Prostate gland (tissue), 2 donors: ENCODE results near the gene PRRC2C.

ENCODE experiments used
- CTCF ChIP-seq, 4 experiments: fragments of 200-600 bp in 2 of 4; fragments of 450-650 bp in 2 of 4; sonication (generic) in 2 of 4; IDR thresholded peaks; 1 replicate in 3 of 4; 2 replicates in 1 of 4; pipeline ENCODE4 v1.5.1; 2016 to 2019; ENCODE audit warnings: antibody characterized with exemption in 4 of 4, mild to moderate bottlenecking in 2 of 4, moderate library complexity in 2 of 4
- POLR2A ChIP-seq: fragments of 450-650 bp; IDR thresholded peaks from one replicate; pipeline ENCODE4 v1.6.1; 2016; ENCODE audit warnings: antibody characterized with exemption, mild to moderate bottlenecking
- POLR2AphosphoS5 ChIP-seq: sonication (generic); formaldehyde crosslinking; IDR thresholded peaks from one replicate; pipeline ENCODE4 v1.6.1; 2017; ENCODE audit warnings: antibody characterized with exemption

GRCh38 chr1:171628225-171628624 lies 142.9 kb downstream of the PRRC2C start:
- TF ChIP-seq CTCF (IDR thresholded peaks at IDR 0.05) (no peak), POLR2A (no peak), POLR2AphosphoS5 (no peak)
